Measurements from ENCODE around the gene ENTPD3. TPM values are rescaled to one million over a fixed set of nuclear protein-coding genes. Genes with fewer than 3 reads are reported as not detected.

Gene ENTPD3
- total RNA-seq = 1 to 10 TPM; 4.2 to 9.0 (median 6.7) TPM

DNA sequence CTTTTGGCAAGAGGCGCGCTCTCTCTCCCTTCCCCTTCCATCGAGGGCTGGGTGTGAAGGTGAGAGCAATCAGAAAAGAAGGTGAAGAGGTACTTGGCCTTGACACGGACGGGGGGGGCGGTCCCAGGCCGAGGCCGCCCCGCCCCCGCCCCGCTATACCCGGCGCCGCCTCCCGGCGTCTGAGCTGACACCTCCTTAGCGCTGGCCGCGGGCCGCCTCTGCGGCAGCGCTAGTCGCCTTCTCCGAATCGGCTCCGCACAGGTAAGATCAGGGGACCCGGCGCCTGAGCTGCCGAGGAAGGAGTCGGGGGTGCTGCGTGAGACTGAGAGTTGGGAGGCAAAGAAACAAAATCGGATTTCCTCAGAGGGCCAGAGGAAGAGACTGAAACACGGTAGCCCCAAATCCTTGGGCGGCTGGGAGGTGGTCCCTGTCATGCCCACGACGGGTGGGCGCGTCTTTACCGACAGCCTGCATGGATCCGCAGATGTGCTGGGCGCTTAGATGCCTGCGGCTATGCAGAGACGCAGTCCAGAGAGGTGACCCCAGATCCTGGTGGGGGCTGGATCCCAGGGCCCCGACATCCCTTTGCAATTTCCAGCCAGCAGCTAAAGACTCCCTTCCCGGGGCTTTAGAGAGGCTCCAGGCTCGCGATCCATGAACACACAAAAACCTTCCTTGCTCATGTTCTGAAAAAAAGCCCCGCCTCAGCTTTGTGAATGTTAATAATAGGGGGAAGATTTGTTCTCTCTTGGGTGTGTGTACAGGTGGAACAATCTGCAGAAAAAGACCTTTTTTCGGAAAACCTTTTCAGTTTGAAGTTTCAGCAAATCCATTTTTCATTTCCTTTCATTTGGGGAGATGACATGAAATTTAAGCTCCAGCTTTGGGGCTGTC is at the start of gene ENTPD3:
ENTPD3 (plus strand) TSS at position 184 of the 894 bp plus-strand sequence. CDS start 874 bp downstream, outside the sequence.
- 6% methylated on average over 33 of the region's 49 CpGs for WGBS
- Histone ChIP-seq H3K36me3 (no peaks in the 10 kb centered on the region), H3K4me1 (peaks cover 13% of the 10 kb centered on the region), H3K4me3 (peak within 1 kb of the TSS; percentile 51), H3K9me3 (no peaks in the 10 kb centered on the region), H3K27ac (no peak within 1 kb of the TSS), H3K27me3 (no peaks in the 10 kb centered on the region)
- TF ChIP-seq POLR2AphosphoS5 (IDR thresholded peaks at IDR 0.05) = no peak
- no peak for TF ChIP-seq EP300 (IDR thresholded peaks at IDR 0.05)
- TF ChIP-seq, protein P1, sequence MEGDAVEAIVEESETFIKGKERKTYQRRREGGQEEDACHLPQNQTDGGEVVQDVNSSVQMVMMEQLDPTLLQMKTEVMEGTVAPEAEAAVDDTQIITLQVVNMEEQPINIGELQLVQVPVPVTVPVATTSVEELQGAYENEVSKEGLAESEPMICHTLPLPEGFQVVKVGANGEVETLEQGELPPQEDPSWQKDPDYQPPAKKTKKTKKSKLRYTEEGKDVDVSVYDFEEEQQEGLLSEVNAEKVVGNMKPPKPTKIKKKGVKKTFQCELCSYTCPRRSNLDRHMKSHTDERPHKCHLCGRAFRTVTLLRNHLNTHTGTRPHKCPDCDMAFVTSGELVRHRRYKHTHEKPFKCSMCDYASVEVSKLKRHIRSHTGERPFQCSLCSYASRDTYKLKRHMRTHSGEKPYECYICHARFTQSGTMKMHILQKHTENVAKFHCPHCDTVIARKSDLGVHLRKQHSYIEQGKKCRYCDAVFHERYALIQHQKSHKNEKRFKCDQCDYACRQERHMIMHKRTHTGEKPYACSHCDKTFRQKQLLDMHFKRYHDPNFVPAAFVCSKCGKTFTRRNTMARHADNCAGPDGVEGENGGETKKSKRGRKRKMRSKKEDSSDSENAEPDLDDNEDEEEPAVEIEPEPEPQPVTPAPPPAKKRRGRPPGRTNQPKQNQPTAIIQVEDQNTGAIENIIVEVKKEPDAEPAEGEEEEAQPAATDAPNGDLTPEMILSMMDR (IDR thresholded peaks at IDR 0.05) = no peak
- TF ChIP-seq POLR2A (IDR thresholded peaks at IDR 0.05) = no peak
- DNase-seq (ENCODE audit: low spot score in 2 of 2) = no peak

DNA sequence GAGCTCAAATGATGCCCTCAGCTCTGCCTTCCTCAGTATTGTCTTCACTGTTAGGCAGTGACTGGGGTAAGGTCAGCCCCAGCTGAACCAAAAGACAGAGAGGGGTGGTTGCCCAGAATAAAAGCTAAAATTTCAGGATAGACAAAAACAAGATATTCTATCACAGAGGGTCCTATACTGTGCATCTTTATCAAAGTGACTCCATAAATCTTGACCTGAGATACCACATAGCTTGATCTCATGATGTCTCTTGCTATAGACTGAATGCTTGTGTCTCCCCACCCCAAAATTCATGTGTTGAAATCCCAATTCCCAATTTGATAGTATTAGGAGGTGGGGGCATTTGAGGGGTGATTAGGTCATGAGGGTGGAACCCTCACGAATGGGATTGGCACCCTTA is 47.1 kb upstream of the ENTPD3 start:
- H3K4me3 ChIP-seq = no peak overlapping the region
- no peaks in the 10 kb centered on the region for H3K27me3 ChIP-seq
- H3K4me1 ChIP-seq = no peaks in the 10 kb centered on the region
- H3K9me3 ChIP-seq = no peaks in the 10 kb centered on the region
- WGBS = 83% methylated on average over 1 of the region's 1 CpG
- H3K27ac ChIP-seq = no peak overlapping the region
- no peak for DNase-seq (ENCODE audit: low spot score in 2 of 2)
- H3K36me3 ChIP-seq = no peaks in the 10 kb centered on the region
- no peak for TF ChIP-seq POLR2AphosphoS5 (IDR thresholded peaks at IDR 0.05)
- TF ChIP-seq EP300 (IDR thresholded peaks at IDR 0.05) = no peak
- no peak for TF ChIP-seq POLR2A (IDR thresholded peaks at IDR 0.05)
- TF ChIP-seq, protein P1 (IDR thresholded peaks at IDR 0.05) = no peak

- Histone ChIP-seq H3K36me3 (no peaks in the 10 kb centered on the region), H3K4me3 (no peak overlapping the region), H3K27me3 (no peaks in the 10 kb centered on the region), H3K9me3 (no peaks in the 10 kb centered on the region), H3K4me1 (no peaks in the 10 kb centered on the region), H3K27ac (no peak overlapping the region)
- no peak for DNase-seq (ENCODE audit: low spot score in 2 of 2)
- TF ChIP-seq POLR2AphosphoS5 (IDR thresholded peaks at IDR 0.05) (no peak), EP300 (IDR thresholded peaks at IDR 0.05) (no peak), POLR2A (IDR thresholded peaks at IDR 0.05) (no peak)
- TF ChIP-seq, protein P1 (IDR thresholded peaks at IDR 0.05) = no peak
- 40% methylated on average over 1 of the region's 1 CpG for WGBS
Observed at GRCh38 chr3:40340541-40341170, 46.3 kb upstream of the ENTPD3 start.

DNA sequence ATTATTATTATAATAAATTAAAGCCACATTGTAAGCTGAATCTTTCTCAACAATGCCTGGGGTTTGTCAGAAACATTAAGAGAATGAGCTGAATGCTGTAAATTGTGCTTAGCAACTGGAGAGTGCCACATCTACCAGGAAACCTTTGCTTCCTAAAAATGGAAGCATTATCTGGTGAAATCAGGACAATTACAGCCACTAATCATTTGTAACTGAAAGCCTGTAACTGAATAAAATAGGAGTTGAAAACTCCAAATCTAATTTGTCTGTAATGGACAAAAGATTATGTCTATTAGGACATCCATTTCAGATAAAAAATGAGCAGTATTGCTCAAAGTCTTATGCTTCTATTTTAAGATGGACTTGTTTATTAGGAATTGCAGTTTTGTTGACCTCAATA is 45.3 kb upstream of the ENTPD3 start:
- TF ChIP-seq POLR2A (IDR thresholded peaks at IDR 0.05) = no peak
- TF ChIP-seq, protein P1 (IDR thresholded peaks at IDR 0.05) = no peak
- no peak for TF ChIP-seq EP300 (IDR thresholded peaks at IDR 0.05)
- TF ChIP-seq POLR2AphosphoS5 (IDR thresholded peaks at IDR 0.05) = no peak
- no peaks in the 10 kb centered on the region for H3K27me3 ChIP-seq
- no peaks in the 10 kb centered on the region for H3K9me3 ChIP-seq
- no peak overlapping the region for H3K27ac ChIP-seq
- no peaks in the 10 kb centered on the region for H3K36me3 ChIP-seq
- H3K4me3 ChIP-seq = no peak overlapping the region
- no peaks in the 10 kb centered on the region for H3K4me1 ChIP-seq
- no peak for DNase-seq (ENCODE audit: low spot score in 2 of 2)

DNA sequence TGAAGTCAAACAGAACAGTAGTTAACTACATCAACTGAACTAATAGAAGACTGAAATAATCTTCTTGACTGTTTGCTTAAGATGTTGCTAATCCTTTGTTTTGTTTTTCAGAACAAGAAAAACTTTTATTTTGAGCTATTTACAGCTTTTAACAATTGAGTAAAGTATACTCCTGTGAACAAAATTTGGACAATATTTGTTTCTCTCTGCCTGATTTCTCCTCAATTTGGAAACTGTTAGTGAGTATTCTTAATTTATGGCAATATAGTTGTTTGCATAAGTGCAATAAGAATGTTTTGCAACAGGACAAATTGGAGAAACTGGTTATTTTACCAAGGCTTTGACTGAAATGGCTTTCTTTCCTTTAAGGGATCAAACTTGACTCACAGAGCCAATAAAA is 36.5 kb upstream of the ENTPD3 start:
- Histone ChIP-seq H3K36me3 (no peaks in the 10 kb centered on the region), H3K27me3 (no peaks in the 10 kb centered on the region), H3K27ac (no peak overlapping the region), H3K4me3 (no peak overlapping the region), H3K9me3 (no peaks in the 10 kb centered on the region), H3K4me1 (no peaks in the 10 kb centered on the region)
- TF ChIP-seq EP300 (IDR thresholded peaks at IDR 0.05) = no peak
- TF ChIP-seq, protein P1 (IDR thresholded peaks at IDR 0.05) = no peak
- no peak for TF ChIP-seq POLR2A (IDR thresholded peaks at IDR 0.05)
- no peak for TF ChIP-seq POLR2AphosphoS5 (IDR thresholded peaks at IDR 0.05)
- DNase-seq (ENCODE audit: low spot score in 2 of 2) = no peak

Data from suprapubic skin (tissue), 4 donors.